Islet precursor cell (in vitro differentiated cells): ENCODE results near the gene PHOX2A.

Experiments used
- DNase-seq: peaks from one replicate; pipeline ENCODE4 v3.0.0-alpha.2; 2018

PHOX2A gene

GRCh38 chr11:72247584-72247983 is 3.6 kb upstream of the PHOX2A start:
- DNase-seq: peak; percentile 53

DNA sequence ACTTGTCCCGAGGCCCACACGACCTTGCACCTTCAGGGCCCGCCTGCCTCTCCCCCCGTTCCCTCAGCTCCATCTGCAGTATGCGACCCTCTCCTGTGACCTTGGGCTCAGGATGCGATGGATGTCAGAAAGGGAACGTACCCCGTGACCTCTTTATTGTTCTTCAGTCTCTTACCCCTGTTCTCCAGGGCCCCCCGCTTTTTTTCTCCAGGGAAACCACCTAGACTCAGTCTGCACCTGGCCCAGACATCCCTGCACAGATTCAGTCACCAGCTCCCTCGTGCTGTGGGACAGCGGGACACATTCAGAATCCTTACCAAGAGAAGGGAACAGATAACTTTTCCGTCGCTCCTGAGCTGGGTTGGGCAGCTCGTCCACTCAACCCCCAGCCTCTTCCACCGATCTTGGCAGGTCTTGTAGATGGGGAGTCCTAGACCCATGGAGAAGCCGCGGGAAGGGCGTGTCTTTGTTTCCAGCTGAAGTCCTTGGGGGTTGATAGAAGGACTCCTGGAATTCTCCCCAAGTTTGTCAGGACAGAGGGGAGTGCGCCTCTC is 1.4 kb upstream of the PHOX2A start:
- peak; percentile 50 for DNase-seq

GRCh38 chr11:72244361-72245262 is 636 bp upstream of the PHOX2A start:
- peak; percentile 66 for DNase-seq

- peak; percentile 52 for DNase-seq
Observed at GRCh38 chr11:72243173-72244059, 560 bp downstream of the PHOX2A start.

DNA sequence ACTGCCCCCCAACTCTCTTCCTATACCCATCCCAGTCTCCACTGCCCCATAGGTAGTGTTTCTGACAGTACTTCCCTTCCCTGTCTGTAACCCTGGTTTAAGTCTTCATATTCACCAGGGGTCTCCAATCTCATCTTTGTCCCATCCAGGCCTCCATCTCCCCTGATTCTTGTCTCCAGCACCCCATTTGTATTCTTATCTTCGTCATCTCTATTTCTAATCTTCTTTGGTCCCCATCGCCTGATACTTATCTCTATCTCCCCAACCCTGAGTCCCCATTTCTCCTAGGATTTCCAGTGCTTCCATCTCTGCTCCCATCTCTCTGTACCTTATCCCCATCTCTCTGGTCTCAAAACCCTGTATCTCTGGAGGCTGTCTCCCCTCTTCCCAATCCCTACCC is 1.8 kb downstream of the PHOX2A start:
- DNase-seq: no peak

- DNase-seq: peak; percentile 54
Observed at GRCh38 chr11:72241291-72241781, 2.6 kb downstream of the PHOX2A start.

- DNase-seq: peak; percentile 65
Observed at GRCh38 chr11:72240461-72241290, 3.3 kb downstream of the PHOX2A start.

DNA sequence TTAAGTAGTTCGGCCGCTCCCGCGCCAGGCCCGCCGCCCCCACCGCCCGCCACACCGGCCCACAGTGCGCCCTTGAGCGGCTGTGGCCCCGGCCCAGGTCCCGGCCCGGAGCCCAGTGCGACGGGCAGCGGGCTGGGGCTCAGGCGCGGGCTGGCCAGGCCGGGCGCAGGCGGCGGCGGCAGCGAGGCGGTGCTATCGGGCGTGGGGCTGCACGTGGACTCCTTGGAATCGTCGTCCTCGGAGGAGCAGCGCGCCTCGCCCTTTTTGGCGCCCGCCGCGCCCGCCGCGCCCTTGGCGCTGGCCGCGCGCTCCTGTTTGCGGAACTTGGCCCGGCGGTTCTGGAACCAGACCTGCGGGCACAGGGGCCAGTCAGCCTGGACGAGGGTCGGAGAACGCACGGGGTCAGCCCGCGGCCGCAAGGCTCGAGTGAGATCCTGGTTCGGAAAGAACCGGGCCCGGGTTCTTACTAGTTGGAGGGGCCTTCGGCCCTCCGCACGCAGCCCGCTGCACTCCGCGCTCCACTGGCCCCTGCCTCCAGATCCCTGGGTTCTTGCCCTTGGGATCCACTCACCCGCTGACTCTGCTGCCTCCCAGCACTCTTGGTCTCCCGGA is 4.0 kb downstream of the PHOX2A start:
- peak; percentile 57 for DNase-seq

DNA sequence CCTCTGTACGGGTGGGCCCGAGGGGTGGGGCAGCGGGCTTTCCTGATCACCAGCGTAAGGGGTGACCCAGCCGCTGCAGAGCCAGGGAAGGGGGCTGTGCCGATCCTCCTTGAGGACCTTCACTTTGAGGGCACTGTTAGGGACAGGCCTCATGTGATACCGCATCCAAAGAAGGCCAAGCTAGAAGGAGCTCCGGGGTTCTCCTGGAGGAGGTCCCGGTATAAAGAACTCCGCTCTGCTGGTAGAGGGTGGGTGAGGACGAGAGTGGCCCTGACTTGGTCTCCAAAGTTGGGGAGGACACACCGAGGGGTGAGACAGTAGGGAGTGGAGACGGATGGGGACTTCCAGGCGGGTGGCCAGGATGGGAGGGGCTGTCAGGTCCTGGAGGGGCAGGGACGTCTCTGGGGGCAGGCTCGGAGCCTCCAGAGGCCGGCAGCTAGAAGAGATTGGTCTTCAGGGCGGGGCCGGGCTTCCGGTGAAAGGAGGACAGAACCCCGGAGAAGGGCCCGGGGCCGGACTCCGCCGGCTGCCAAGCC is 4.6 kb downstream of the PHOX2A start:
- peak; percentile 78 for DNase-seq

DNA sequence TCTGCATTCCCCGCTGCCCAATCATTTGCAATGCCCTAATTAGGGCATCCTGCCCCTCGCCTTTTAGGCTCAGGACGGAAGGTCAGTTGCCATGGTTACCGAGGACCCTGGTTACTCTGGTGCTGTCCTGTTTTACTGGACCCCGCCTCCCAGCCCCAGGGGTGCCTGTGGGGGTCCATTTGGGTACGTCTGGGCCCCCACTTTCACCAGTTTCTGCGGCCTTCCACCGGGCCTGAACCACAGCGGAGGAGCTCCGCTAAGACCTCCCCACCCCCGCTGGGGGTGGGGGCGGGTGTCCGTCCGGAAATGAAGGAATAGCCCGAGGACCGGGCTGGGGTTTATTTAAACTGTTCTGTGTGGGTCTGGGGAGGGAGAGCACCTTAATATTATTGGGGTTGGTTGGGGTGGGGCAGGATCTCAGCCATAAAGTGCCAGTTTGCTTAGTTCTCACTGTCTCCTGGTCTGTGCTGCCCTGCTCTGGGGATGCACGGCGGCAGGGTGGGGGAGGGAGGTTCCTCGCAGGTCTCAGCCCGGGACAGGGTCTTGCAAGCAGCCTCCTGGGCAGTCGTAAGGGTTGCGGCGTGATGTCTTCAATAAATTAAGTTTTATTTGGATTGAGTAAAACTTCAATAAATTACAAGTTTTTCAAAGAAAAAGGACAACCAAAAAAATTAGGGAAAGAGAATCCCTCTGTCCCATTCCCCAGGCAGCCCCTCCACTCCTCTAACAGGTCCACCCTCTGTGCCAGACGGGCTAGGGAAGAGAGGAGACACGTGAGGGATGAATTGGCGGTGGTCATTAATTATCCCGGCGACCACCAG is 5.3 kb downstream of the PHOX2A start:
- peak; percentile 59 for DNase-seq

DNA sequence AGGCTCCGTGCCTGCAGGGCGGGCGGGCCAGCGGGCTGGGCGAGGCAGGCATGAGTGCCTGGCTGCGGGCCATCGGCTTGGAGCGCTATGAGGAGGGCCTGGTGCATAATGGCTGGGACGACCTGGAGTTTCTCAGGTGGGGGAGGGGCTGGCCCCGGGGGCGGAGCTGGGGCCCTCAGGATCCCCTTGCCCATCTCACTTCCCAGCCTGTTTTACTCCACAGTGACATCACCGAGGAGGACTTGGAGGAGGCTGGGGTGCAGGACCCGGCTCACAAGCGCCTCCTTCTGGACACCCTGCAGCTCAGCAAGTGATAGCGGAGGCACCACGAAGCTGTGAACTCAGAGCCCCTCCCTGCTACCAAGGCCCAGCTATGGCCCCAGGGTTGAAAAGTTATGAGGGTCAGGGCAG is 5.9 kb downstream of the PHOX2A start:
- DNase-seq: peak; percentile 96

GRCh38 chr11:72237112-72237931 is 6.7 kb downstream of the PHOX2A start:
- DNase-seq: peak; percentile 64

DNA sequence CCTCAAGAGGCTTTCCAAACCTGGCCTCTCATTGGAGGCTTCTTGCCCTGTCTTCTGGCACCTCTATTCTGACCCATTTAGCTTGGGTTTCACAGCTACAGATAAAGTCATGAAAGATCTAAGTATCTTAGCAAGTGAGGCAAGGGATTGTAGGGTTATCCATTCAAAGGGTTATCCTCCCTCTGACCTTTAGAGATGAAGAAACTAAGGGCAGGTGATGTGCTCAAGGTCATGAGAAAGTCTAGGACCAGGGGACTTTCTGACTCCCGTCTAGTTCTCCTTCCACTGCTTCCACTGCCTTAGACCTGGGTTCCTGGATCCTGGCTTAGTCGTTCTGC is 7.2 kb downstream of the PHOX2A start:
- no peak for DNase-seq

- DNase-seq: no peak
Observed at GRCh38 chr11:72236083-72236697, 7.8 kb downstream of the PHOX2A start.

GRCh38 chr11:72235351-72236057 is 8.5 kb downstream of the PHOX2A start:
- peak; percentile 48 for DNase-seq

DNA sequence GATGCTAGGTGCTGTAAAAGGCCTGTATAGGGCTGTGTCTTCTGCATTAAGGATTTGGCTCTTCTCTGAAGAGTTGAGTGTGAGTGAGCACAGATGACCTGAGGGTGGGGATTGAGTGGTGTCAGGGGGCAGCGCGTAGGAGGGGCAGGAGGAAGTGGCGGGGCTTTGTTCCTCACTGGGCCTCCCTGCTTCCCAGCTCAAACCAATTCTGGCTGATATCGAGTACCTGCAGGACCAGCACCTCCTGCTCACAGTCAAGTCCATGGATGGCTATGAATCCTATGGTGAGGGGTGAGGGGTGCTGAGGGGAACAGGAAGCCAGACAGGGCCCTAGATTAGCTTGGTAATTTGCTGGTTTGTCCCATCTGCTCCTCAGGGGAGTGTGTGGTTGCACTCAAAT is 9.1 kb downstream of the PHOX2A start:
- DNase-seq: no peak

DNA sequence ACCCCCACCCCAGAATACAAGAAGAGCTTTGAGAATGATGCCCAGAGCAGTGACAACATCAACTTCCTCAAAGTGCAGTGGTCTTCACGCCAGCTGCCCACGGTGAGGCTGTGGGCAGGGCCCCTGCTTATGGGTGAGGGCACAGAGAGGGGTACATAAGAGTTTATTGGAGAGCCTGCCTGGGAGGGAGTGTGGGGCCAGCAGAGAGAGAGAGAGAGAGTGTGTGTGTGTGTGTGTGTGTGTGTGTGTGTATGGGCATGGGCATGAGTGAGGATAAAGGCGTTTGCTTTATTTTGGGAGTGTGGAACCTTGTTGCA is 9.5 kb downstream of the PHOX2A start:
- DNase-seq: no peak

GRCh38 chr11:72233773-72234513 is 10.0 kb downstream of the PHOX2A start:
- DNase-seq: no peak
